GM12878 (cell line): ENCODE results near the gene CENPA.
"Not testable (repeated sequence)": the region's sequence is repeated elsewhere in the genome, so short reads cannot be mapped to it uniquely, and the experiment has no call there.

Experiments used
- BHLHE40 ChIP-seq, 2 experiments: fragments of 450-650 bp in 1 of 2; IDR thresholded peaks; 2 replicates each; pipeline ENCODE4 v1.6.1; 2011 to 2017; ENCODE audit warnings: low read depth in 2 of 2, borderline replicate concordance in 1 of 2, improper control_type of control experiment in 1 of 2, low read length in 1 of 2, mild to moderate bottlenecking in 1 of 2
- GABPA ChIP-seq: IDR thresholded peaks from 2 replicates; pipeline ENCODE4 v1.6.1; 2014; ENCODE audit warnings: antibody characterized with exemption, low read depth, mild to moderate bottlenecking, inconsistent platforms

DNA sequence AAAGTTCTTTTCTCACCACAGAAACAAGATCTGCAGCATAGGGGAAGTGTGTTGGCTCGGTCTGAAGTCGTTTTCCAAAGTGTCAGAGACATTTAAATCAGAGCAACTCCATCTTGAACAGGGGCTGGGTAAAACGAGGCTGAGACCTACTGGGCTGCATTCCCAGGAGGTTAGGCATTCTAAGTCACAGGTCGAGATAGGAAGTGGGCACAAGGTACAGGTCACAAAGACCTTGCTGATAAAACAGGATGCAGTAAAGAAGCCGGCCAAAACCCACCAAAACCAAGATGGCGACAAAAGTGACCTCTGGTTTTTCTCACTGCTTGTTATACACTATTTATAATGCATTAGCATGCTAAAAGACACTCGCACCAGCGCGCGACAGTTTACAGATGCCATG lies 24.9 kb upstream of the CENPA start:
- not testable (repeated sequence) for TF ChIP-seq BHLHE40 (IDR thresholded peaks at IDR 0.05; ENCODE audit: borderline replicate concordance in 1 of 2, low read depth in 2 of 2, low read length in 1 of 2); GABPA
